ENCODE measurements around the gene SLC35G1.

SLC35G1 gene

GRCh38 chr10:93893646-93894515 lies at the start of gene SLC35G1:
Gene SLC35G1 (plus strand): TSS chr10:93893978. CDS start chr10:93894034, 56 bp downstream.
- DNase-seq (ENCODE audit: low spot score): peak; percentile 70

- DNase-seq (ENCODE audit: low spot score): no peak
Observed at GRCh38 chr10:93844979-93845626, 48.7 kb upstream of the SLC35G1 start.

GRCh38 chr10:93849593-93849992 lies 44.2 kb upstream of the SLC35G1 start:
- DNase-seq (ENCODE audit: low spot score): no peak

GRCh38 chr10:93850031-93851015 lies 43.5 kb upstream of the SLC35G1 start:
- no peak for DNase-seq (ENCODE audit: low spot score)

GRCh38 chr10:93851169-93851568 lies 42.6 kb upstream of the SLC35G1 start:
- no peak for DNase-seq (ENCODE audit: low spot score)

- DNase-seq (ENCODE audit: low spot score): no peak
Observed at GRCh38 chr10:93852476-93853095, 41.2 kb upstream of the SLC35G1 start.

GRCh38 chr10:93854975-93855374 lies 38.8 kb upstream of the SLC35G1 start:
- DNase-seq (ENCODE audit: low spot score): no peak

GRCh38 chr10:93856349-93857145 lies 37.2 kb upstream of the SLC35G1 start:
- no peak for DNase-seq (ENCODE audit: low spot score)

- DNase-seq (ENCODE audit: low spot score): no peak
Observed at GRCh38 chr10:93859049-93859655, 34.6 kb upstream of the SLC35G1 start.

- DNase-seq (ENCODE audit: low spot score): no peak
Observed at GRCh38 chr10:93861825-93862224, 32.0 kb upstream of the SLC35G1 start.

- no peak for DNase-seq (ENCODE audit: low spot score)
Observed at GRCh38 chr10:93865794-93866425, 27.9 kb upstream of the SLC35G1 start.

GRCh38 chr10:93867525-93867924 lies 26.3 kb upstream of the SLC35G1 start:
- no peak for DNase-seq (ENCODE audit: low spot score)

GRCh38 chr10:93871671-93872204 lies 22.0 kb upstream of the SLC35G1 start:
- no peak for DNase-seq (ENCODE audit: low spot score)

GRCh38 chr10:93872375-93873158 lies 21.2 kb upstream of the SLC35G1 start:
- no peak for DNase-seq (ENCODE audit: low spot score)

- DNase-seq (ENCODE audit: low spot score): no peak
Observed at GRCh38 chr10:93873420-93874115, 20.2 kb upstream of the SLC35G1 start.

GRCh38 chr10:93874309-93875031 lies 19.3 kb upstream of the SLC35G1 start:
- DNase-seq (ENCODE audit: low spot score): no peak

- DNase-seq (ENCODE audit: low spot score): no peak
Observed at GRCh38 chr10:93875032-93875358, 18.8 kb upstream of the SLC35G1 start.

- DNase-seq (ENCODE audit: low spot score): no peak
Observed at GRCh38 chr10:93876381-93876780, 17.4 kb upstream of the SLC35G1 start.

Data from CD4-positive, alpha-beta T cell treated with Interleukin-15 for 4 hours (primary cell).